Peyer's patch (tissue), 4 donors: Measurements from ENCODE around the gene KRT13.

Experiments used
- CTCF ChIP-seq, 6 experiments: fragments of 450-650 bp in 4 of 6; fragments of 200-600 bp in 2 of 6; sonication (generic) in 1 of 6; IDR thresholded peaks; one replicate each; pipeline ENCODE4 v1.5.1; 2017 to 2019; ENCODE audit warnings: antibody characterized with exemption in 6 of 6, mild to moderate bottlenecking in 3 of 6, moderate library complexity in 1 of 6
- POLR2A ChIP-seq, 2 donors: fragments of 450-650 bp; IDR thresholded peaks; one replicate each; pipeline ENCODE4 v1.5.1; 2017; ENCODE audit warnings: antibody characterized with exemption in 2 of 2, mild to moderate bottlenecking in 2 of 2, moderate library complexity in 2 of 2

GRCh38 chr17:41467561-41467960 lies 37.9 kb downstream of the KRT13 start:
- TF ChIP-seq POLR2A (IDR thresholded peaks at IDR 0.05), result no peak
- no peak for TF ChIP-seq CTCF (IDR thresholded peaks at IDR 0.05)
